Liver (tissue), 3 donors: Measurements from ENCODE around the gene ACOT13.

Experiments
- ATF3 ChIP-seq: IDR thresholded peaks from 2 replicates; pipeline ENCODE4 v1.6.1; 2016; ENCODE audit warnings: antibody characterized with exemption
- CTCF ChIP-seq: fragments of 150-350 bp; IDR thresholded peaks from 2 replicates; pipeline ENCODE4 v1.5.1; 2017; ENCODE audit warnings: improper control_type of control experiment, low read depth, low read length; ENCODE audit not compliant: missing input control
- FOXA1 ChIP-seq: IDR thresholded peaks from 2 replicates; pipeline ENCODE4 v1.6.1; 2016; ENCODE audit warnings: antibody characterized with exemption
- FOXA2 ChIP-seq: IDR thresholded peaks from 2 replicates; pipeline ENCODE4 v1.6.1; 2016; ENCODE audit warnings: antibody characterized with exemption
- GABPA ChIP-seq, 2 donors: IDR thresholded peaks in 1 of 2; conservative IDR thresholded peaks in 1 of 2; 2 replicates each; pipeline ENCODE4 v1.6.1; 2016; ENCODE audit warnings: antibody characterized with exemption in 2 of 2, mild to moderate bottlenecking in 1 of 2, moderate library complexity in 1 of 2
- HNF4A ChIP-seq, 2 donors: conservative IDR thresholded peaks; 2 replicates each; pipeline ENCODE4 v1.6.1; 2016; ENCODE audit warnings: antibody characterized with exemption in 2 of 2, mild to moderate bottlenecking in 2 of 2
- JUND ChIP-seq, 2 donors: IDR thresholded peaks; 2 replicates each; pipeline ENCODE4 v1.6.1; 2016; ENCODE audit warnings: antibody characterized with exemption in 2 of 2
- MAX ChIP-seq: IDR thresholded peaks from 2 replicates; pipeline ENCODE4 v1.6.1; 2016; ENCODE audit warnings: antibody characterized with exemption
- RAD21 ChIP-seq, 2 donors: IDR thresholded peaks; 2 replicates each; pipeline ENCODE4 v1.6.1; 2016; ENCODE audit warnings: antibody characterized with exemption in 2 of 2, mild to moderate bottlenecking in 2 of 2
- REST ChIP-seq: IDR thresholded peaks from 2 replicates; pipeline ENCODE4 v1.6.1; 2016; ENCODE audit warnings: antibody characterized with exemption, mild to moderate bottlenecking
- RXRA ChIP-seq, 2 donors: IDR thresholded peaks; 2 replicates each; pipeline ENCODE4 v1.6.1; 2017 to 2018; ENCODE audit warnings: antibody characterized with exemption in 2 of 2, mild to moderate bottlenecking in 1 of 2
- SP1 ChIP-seq: IDR thresholded peaks from 2 replicates; pipeline ENCODE4 v1.6.1; 2018; ENCODE audit warnings: antibody characterized with exemption, mild to moderate bottlenecking
- TAF1 ChIP-seq: conservative IDR thresholded peaks from 2 replicates; pipeline ENCODE4 v1.6.1; 2016; ENCODE audit warnings: antibody characterized with exemption, mild to moderate bottlenecking
- YY1 ChIP-seq: IDR thresholded peaks from 2 replicates; pipeline ENCODE4 v1.6.1; 2016; ENCODE audit warnings: antibody characterized with exemption, mild to moderate bottlenecking
- donor health status: healthy.
- donor health status: healthy.

GRCh38 chr6:24648276-24648675, 18.6 kb upstream of the ACOT13 start:
- TF ChIP-seq HNF4A (conservative IDR thresholded peaks at IDR 0.05) (no peak), RAD21 (IDR thresholded peaks at IDR 0.05) (no peak), MAX (no peak), JUND (IDR thresholded peaks at IDR 0.05) (no peak), CTCF (no peak), GABPA (IDR thresholded peaks at IDR 0.05 in 1 of 2, conservative IDR thresholded peaks at IDR 0.05 in 1 of 2) (no peak), REST (no peak), YY1 (no peak), ATF3 (no peak), FOXA1 (no peak), RXRA (IDR thresholded peaks at IDR 0.05) (no peak), SP1 (no peak), TAF1 (no peak), FOXA2 (no peak)
